IPS-15b (cell line): ENCODE measurements around the gene GNG13.
"Not testable (repeated sequence)": the region's sequence is repeated elsewhere in the genome, so short reads cannot be mapped to it uniquely, and the experiment has no call there.

Experiments used
- H3K27me3 ChIP-seq: one replicate; pipeline ENCODE4 v1.6.1; 2013; ENCODE audit warnings: low read length; ENCODE audit not compliant: control insufficient read depth, insufficient read depth
- H3K36me3 ChIP-seq: one replicate; pipeline ENCODE4 v1.6.1; 2013; ENCODE audit warnings: low read length; ENCODE audit not compliant: control insufficient read depth, insufficient read depth
- H3K4me1 ChIP-seq: one replicate; pipeline ENCODE4 v1.6.1; 2013; ENCODE audit warnings: mild to moderate bottlenecking, low read length; ENCODE audit not compliant: control insufficient read depth, insufficient read depth
- H3K4me3 ChIP-seq: one replicate; pipeline ENCODE4 v1.5.1; 2013; ENCODE audit warnings: low read depth, low read length
- H3K9ac ChIP-seq: one replicate; pipeline ENCODE4 v1.6.1; 2013; ENCODE audit warnings: low read depth, mild to moderate bottlenecking, low read length
- H3K9me3 ChIP-seq: one replicate; pipeline ENCODE4 v1.6.1; 2013; ENCODE audit warnings: mild to moderate bottlenecking, low read length; ENCODE audit not compliant: control insufficient read depth, insufficient read depth

The GNG13 gene

GRCh38 chr16:778909-779527 lies 21.5 kb downstream of the GNG13 start:
- Histone ChIP-seq H3K36me3 (no peaks in the 10 kb centered on the region), H3K4me1 (no peaks in the 10 kb centered on the region), H3K9ac (no peak overlapping the region), H3K27me3 (peaks cover 2% of the 10 kb centered on the region), H3K9me3 (no peaks in the 10 kb centered on the region), H3K4me3 (no peak overlapping the region)

- no peak overlapping the region for H3K9ac ChIP-seq
- no peaks in the 10 kb centered on the region for H3K36me3 ChIP-seq
- H3K27me3 ChIP-seq = peaks cover 2% of the 10 kb centered on the region
- H3K9me3 ChIP-seq = no peaks in the 10 kb centered on the region
- H3K4me3 ChIP-seq = no peak overlapping the region
- H3K4me1 ChIP-seq = no peaks in the 10 kb centered on the region
These were observed 22.1 kb downstream of the GNG13 start for GRCh38 chr16:778447-778846.

- Histone ChIP-seq H3K9ac (no peak overlapping the region), H3K27me3 (peaks cover 2% of the 10 kb centered on the region), H3K9me3 (no peaks in the 10 kb centered on the region), H3K4me1 (no peaks in the 10 kb centered on the region), H3K4me3 (no peak overlapping the region), H3K36me3 (no peaks in the 10 kb centered on the region)
These were observed 22.7 kb downstream of the GNG13 start for GRCh38 chr16:777826-778225.

- no peaks in the 10 kb centered on the region for H3K9me3 ChIP-seq
- no peaks in the 10 kb centered on the region for H3K4me1 ChIP-seq
- no peak overlapping the region for H3K9ac ChIP-seq
- no peak overlapping the region for H3K4me3 ChIP-seq
- H3K36me3 ChIP-seq = no peaks in the 10 kb centered on the region
- peaks cover 2% of the 10 kb centered on the region for H3K27me3 ChIP-seq
These were observed 23.7 kb downstream of the GNG13 start for GRCh38 chr16:776824-777223.

GRCh38 chr16:776298-776697 lies 24.2 kb downstream of the GNG13 start:
- not testable (repeated sequence) for H3K27me3 ChIP-seq, H3K4me1 ChIP-seq, H3K4me3 ChIP-seq, H3K9me3 ChIP-seq, H3K36me3 ChIP-seq, H3K9ac ChIP-seq

- H3K4me3 ChIP-seq = no peak overlapping the region
- H3K9me3 ChIP-seq = no peaks in the 10 kb centered on the region
- no peaks in the 10 kb centered on the region for H3K36me3 ChIP-seq
- no peaks in the 10 kb centered on the region for H3K4me1 ChIP-seq
- H3K27me3 ChIP-seq = peaks cover 2% of the 10 kb centered on the region
- no peak overlapping the region for H3K9ac ChIP-seq
These were observed 25.2 kb downstream of the GNG13 start for GRCh38 chr16:775236-775796.

- Histone ChIP-seq H3K4me3 (no peak overlapping the region), H3K9me3 (no peaks in the 10 kb centered on the region), H3K27me3 (peaks cover 2% of the 10 kb centered on the region), H3K4me1 (no peaks in the 10 kb centered on the region), H3K36me3 (no peaks in the 10 kb centered on the region), H3K9ac (no peak overlapping the region)
These were observed 26.2 kb downstream of the GNG13 start for GRCh38 chr16:774086-775001.

GRCh38 chr16:772959-773358 lies 27.6 kb downstream of the GNG13 start:
- Histone ChIP-seq H3K9me3 (no peaks in the 10 kb centered on the region), H3K4me3 (no peak overlapping the region), H3K9ac (no peak overlapping the region), H3K27me3 (no peaks in the 10 kb centered on the region), H3K36me3 (no peaks in the 10 kb centered on the region), H3K4me1 (no peaks in the 10 kb centered on the region)

- no peaks in the 10 kb centered on the region for H3K36me3 ChIP-seq
- no peak overlapping the region for H3K4me3 ChIP-seq
- no peaks in the 10 kb centered on the region for H3K4me1 ChIP-seq
- no peaks in the 10 kb centered on the region for H3K9me3 ChIP-seq
- H3K9ac ChIP-seq = no peak overlapping the region
- no peaks in the 10 kb centered on the region for H3K27me3 ChIP-seq
These were observed 30.1 kb downstream of the GNG13 start for GRCh38 chr16:770411-770810.

GRCh38 chr16:769934-770333 lies 30.6 kb downstream of the GNG13 start:
- no peaks in the 10 kb centered on the region for H3K27me3 ChIP-seq
- no peaks in the 10 kb centered on the region for H3K4me1 ChIP-seq
- H3K9ac ChIP-seq = no peak overlapping the region
- no peak overlapping the region for H3K4me3 ChIP-seq
- H3K36me3 ChIP-seq = no peaks in the 10 kb centered on the region
- no peaks in the 10 kb centered on the region for H3K9me3 ChIP-seq

GRCh38 chr16:769184-769784 lies 31.2 kb downstream of the GNG13 start:
- no peaks in the 10 kb centered on the region for H3K27me3 ChIP-seq
- no peaks in the 10 kb centered on the region for H3K36me3 ChIP-seq
- H3K9ac ChIP-seq = no peak overlapping the region
- H3K4me3 ChIP-seq = no peak overlapping the region
- no peaks in the 10 kb centered on the region for H3K4me1 ChIP-seq
- H3K9me3 ChIP-seq = no peaks in the 10 kb centered on the region
